ENCODE results near the gene TBC1D5.
"Not testable (repeated sequence)": the region's sequence is repeated elsewhere in the genome, so short reads cannot be mapped to it uniquely, and the experiment has no call there.

The TBC1D5 gene

GRCh38 chr3:17128671-17129070 is 613.8 kb downstream of the TBC1D5 start:
- not testable (repeated sequence) for DNase-seq

DNA sequence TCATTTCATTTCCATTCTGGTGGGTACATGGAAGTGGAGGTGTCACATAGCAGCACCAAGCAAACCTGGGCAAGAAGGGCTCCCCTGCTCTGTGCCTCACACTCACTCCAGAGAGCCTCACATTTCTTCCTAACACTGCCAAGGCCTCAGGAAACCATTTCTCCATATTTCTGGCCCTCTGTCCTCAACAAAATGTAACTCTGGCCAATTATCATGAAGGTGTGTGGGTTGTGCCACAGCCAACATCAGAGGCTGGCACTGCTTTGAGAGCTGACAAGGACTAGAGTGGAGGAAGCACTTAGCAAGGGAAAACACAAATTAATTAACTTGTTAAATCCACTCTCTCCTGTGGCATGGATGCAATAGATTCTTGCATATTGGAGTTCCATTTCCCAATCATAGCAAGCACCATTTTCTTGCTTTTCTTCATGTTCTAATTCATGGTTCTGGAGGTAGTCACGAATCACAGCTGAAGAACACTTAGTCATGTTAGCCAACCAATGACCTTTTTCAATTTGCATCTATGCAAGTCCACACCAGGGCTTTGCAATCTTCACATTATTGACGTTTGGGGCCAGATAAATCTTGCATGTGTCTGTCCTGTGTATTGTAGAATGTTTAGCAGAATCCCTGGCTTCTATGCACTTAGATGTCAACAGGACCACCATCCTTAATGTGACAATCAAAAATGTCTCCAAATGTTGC is 616.5 kb downstream of the TBC1D5 start:
- no peak for DNase-seq

DNA sequence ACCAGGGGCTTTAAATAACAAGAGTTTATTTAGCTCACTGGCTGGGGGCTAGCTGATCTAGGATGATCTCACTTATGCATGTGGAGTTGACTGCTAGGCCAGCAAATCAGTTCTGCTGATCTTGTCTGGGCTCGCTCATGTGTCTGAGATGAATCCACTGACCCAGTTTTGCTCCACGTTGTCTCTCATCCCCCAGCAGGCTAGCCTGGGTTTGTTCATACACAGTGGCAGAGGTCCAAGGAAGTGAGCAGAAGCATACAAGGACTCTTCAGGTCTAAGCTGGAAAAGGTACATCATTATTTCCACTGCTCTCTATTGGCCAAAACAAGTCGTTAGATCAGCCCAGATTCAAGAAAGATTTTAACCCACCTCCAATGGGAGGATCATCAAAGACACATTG is 619.7 kb downstream of the TBC1D5 start:
- no peak for DNase-seq

DNA sequence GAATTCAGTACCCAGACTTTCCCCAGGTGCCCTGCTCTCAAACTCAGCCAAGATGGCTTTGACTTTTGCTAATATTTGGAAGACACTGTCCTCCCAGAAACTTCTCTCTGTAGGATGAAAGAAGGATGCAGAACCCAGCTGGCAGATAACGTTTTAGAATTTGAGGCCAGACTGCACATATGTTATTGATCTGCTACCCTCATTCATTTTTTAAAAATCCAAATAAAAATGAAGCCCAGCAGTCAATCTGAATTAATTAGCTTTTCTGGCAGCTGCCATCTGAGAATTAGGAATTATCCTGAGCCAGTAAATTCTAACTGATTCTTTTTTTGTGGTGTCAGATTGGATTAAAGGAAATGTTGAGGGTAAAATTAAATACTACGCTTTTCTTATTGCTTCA is 621.1 kb downstream of the TBC1D5 start:
- no peak for DNase-seq

- DNase-seq: no peak
Observed at GRCh38 chr3:17120115-17120514, 622.3 kb downstream of the TBC1D5 start.

GRCh38 chr3:17119201-17120072 is 623.0 kb downstream of the TBC1D5 start:
- no peak for DNase-seq

DNA sequence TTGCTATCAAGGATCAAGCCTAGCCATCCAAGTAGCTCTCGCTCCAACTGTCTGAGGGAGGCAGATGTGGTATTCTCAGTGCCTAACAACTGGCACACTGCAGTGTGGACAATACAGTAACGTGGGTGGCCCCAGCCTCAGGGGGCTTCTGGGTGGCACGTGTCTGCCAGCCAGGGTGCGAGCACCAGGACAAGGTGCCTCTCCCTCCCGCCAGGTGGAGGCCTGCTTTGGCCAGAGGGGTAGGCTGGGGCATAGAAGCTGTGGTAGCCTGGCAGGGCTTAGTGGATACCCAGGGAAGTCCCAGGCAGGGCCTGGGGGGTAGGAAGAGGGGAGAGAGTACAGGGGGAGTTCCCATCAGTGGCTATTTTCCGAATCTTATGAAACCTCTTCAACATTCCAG is 623.7 kb downstream of the TBC1D5 start:
- DNase-seq: no peak

DNA sequence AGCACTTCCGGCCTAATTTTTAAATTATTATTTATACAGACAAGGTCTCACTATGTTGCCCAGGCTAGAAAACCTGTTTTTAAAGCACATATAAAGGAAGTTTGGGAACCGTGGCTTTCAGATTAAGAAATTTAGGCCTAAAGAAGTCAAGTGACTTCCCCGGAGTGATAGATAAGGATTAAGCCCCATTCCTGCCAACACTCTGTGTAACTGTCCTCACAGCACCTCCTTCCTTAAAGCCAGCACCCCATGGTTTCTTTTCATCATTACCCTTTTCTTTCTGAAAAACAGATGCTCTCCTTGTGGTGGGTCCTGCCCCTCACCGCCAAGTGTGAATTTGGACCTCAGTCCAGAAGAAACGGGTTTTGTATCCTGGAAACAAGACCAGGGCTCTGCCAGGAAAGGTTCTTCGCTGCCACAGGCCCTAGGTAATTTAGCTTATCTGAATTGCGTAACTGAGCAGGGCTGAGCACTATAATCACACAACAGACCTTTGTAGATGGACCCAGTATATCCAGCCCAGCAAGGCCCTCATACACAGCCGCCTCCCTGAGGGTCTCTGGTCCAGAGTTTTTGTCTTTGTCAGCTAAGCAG is 626.3 kb downstream of the TBC1D5 start:
- no peak for DNase-seq

DNA sequence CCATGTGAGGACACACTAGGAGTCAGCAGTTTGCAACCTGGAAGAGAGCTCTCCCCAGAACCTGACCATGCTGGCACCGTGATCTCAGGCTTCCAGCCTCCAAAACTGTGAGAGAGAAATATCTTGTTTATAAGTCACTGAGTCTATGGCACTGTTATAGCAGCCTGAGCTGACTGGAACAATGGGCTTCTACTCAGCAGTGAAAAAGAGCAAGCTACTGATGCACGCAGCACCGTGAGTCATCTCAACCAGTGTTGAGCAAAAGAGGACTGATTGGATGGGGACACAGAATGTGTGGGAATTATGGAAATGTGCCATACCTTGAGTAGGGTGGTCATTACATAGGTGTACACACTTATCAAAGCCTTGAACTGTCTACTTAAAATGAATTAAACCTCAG is 627.2 kb downstream of the TBC1D5 start:
- DNase-seq: no peak

GRCh38 chr3:17111586-17111985 is 630.8 kb downstream of the TBC1D5 start:
- no peak for DNase-seq

DNA sequence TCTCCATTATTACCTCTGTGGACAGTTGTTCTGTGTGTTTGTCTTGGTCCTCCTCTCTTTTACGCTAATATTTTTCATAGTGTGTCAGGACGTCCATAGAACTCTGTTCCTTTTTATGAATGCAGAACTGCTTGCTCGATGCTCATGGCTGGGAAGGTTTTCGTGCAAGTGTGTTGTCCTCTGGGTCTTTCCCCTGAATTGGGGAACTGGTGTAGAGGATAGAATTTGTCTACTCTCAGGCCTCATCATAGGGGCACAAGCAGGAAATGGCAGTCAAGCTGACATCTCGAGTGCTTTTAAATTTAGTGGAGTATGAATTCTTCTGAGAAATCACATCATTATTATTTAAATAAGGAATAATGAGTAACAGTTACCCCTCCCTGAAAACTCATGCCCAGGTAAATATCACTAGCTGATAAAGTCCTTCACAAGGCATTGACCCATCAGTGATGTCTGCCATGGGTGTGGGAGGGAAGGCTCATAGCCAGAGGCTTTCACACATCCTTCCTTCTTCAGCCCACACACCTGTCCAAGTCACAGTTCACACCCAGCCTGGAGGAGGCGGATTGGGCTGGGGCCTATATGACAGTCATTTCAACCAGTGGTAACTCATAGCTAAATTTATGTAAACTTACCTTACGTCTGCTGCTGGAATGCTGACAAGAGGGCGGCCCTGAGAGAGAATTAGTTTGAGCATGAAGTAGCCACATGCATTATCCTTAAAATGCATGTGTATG is 631.6 kb downstream of the TBC1D5 start:
- DNase-seq: no peak
